Activated T-cell treated with anti-CD3 and anti-CD28 coated beads, Interleukin-2, amount 50 U/mL, for 72 hours (primary cell): ENCODE results near the gene GDNF. TPM values are rescaled to one million over a fixed set of nuclear protein-coding genes. Genes with fewer than 3 reads are reported as not detected.
A peak's percentile ranks its signal among the peaks of the same experiment; 100 is the strongest.
"Not testable (repeated sequence)": the region's sequence is repeated elsewhere in the genome, so short reads cannot be mapped to it uniquely, and the experiment has no call there.

ENCODE experiments used
- ATAC-seq, 2 donors: fragments of 150-1000 bp; cut with Tn5 transposase; replicated peaks in 1 of 2; 2 replicates each; pipeline ENCODE4 v1.10.0; 2021; ENCODE audit warnings: moderate library complexity in 2 of 2, mild to moderate bottlenecking in 1 of 2
- DNase-seq, 2 donors: peaks; one replicate each; pipeline ENCODE4 v3.0.0; 2021 to 2022; ENCODE audit warnings: mixed read lengths in 1 of 2
- H3K27ac Mint-ChIP-seq: one replicate; pipeline ENCODE4 v1.8.0; 2022; ENCODE audit warnings: mild to moderate bottlenecking, moderate library complexity, mixed read lengths
- H3K27me3 Mint-ChIP-seq: one replicate; pipeline ENCODE4 v1.8.0; 2022; ENCODE audit warnings: low read depth, mixed read lengths
- H3K36me3 Mint-ChIP-seq, 2 donors: one replicate each; pipeline ENCODE4 v1.8.0; 2022; ENCODE audit warnings: mixed read lengths in 2 of 2, mild to moderate bottlenecking in 1 of 2; ENCODE audit not compliant: insufficient read depth in 2 of 2
- H3K4me1 Mint-ChIP-seq: one replicate; pipeline ENCODE4 v1.8.0; 2022; ENCODE audit warnings: low read depth, mixed read lengths
- H3K4me3 Mint-ChIP-seq, 2 donors: one replicate each; pipeline ENCODE4 v1.8.0; 2022; ENCODE audit warnings: mild to moderate bottlenecking in 2 of 2, mixed read lengths in 2 of 2, moderate library complexity in 2 of 2
- H3K9me3 Mint-ChIP-seq, 2 donors: one replicate each; pipeline ENCODE4 v1.8.0; 2022; ENCODE audit warnings: mixed read lengths in 2 of 2
- total RNA-seq, 2 donors: library from RNA; stranded (reverse); gene quantifications; one replicate each; pipeline ENCODE4 v1.2.3, GENCODE V29; 2022

The GDNF gene
- not detected for total RNA-seq

GRCh38 chr5:37839407-37840052 is at the start of gene GDNF:
GDNF (minus strand) TSS chr5:37840041; CDS start chr5:37834796, 5,245 bp downstream.
- ATAC-seq (peak; percentile 39 to 47), DNase-seq (peak in 1 of 2 donors; percentile 27)
- peak within 1 kb of the TSS; percentile 72 to 82 for H3K4me3 Mint-ChIP-seq
- peaks cover 80% of the 10 kb centered on the region for H3K27me3 Mint-ChIP-seq
- H3K27ac Mint-ChIP-seq = no peak within 1 kb of the TSS
- peaks cover 37% of the 10 kb centered on the region for H3K4me1 Mint-ChIP-seq
- H3K36me3 Mint-ChIP-seq = peaks cover 0 to 1% of the 10 kb centered on the region in 2 donors
- no peaks in the 10 kb centered on the region for H3K9me3 Mint-ChIP-seq

- no peak overlapping the region for H3K4me3 Mint-ChIP-seq
- H3K27me3 Mint-ChIP-seq = no peaks in the 10 kb centered on the region
- ATAC-seq (no peak), DNase-seq (no peak)
- no peaks in the 10 kb centered on the region for H3K36me3 Mint-ChIP-seq
- no peaks in the 10 kb centered on the region for H3K4me1 Mint-ChIP-seq
- H3K27ac Mint-ChIP-seq = no peak overlapping the region
- H3K9me3 Mint-ChIP-seq = peaks cover 3% of the 10 kb centered on the region in 2 donors
Observed at GRCh38 chr5:37888476-37888875, 48.6 kb upstream of the GDNF start.

GRCh38 chr5:37886242-37886905 is 46.5 kb upstream of the GDNF start:
- Mint-ChIP-seq H3K4me3 (no peak overlapping the region), H3K36me3 (no peaks in the 10 kb centered on the region), H3K4me1 (no peaks in the 10 kb centered on the region), H3K27ac (no peak overlapping the region), H3K27me3 (peaks cover 8% of the 10 kb centered on the region), H3K9me3 (peaks cover 3 to 5% of the 10 kb centered on the region in 2 donors)
- DNase-seq = no peak
- no peak for ATAC-seq

- H3K4me3 Mint-ChIP-seq = no peak overlapping the region
- H3K27ac Mint-ChIP-seq = no peak overlapping the region
- H3K4me1 Mint-ChIP-seq = no peaks in the 10 kb centered on the region
- DNase-seq (no peak), ATAC-seq (no peak)
- H3K9me3 Mint-ChIP-seq = peaks cover 8 to 9% of the 10 kb centered on the region in 2 donors
- H3K27me3 Mint-ChIP-seq = peaks cover 17% of the 10 kb centered on the region
- H3K36me3 Mint-ChIP-seq = no peaks in the 10 kb centered on the region
Observed at GRCh38 chr5:37882636-37883035, 42.8 kb upstream of the GDNF start.

GRCh38 chr5:37881359-37881758 is 41.5 kb upstream of the GDNF start:
- ATAC-seq (no peak), DNase-seq (no peak)
- Mint-ChIP-seq H3K27ac (no peak overlapping the region), H3K4me3 (no peak overlapping the region), H3K9me3 (peaks cover 8 to 9% of the 10 kb centered on the region in 2 donors), H3K4me1 (no peaks in the 10 kb centered on the region), H3K27me3 (peaks cover 17% of the 10 kb centered on the region), H3K36me3 (no peaks in the 10 kb centered on the region)

- H3K27me3 Mint-ChIP-seq = peaks cover 13% of the 10 kb centered on the region
- H3K9me3 Mint-ChIP-seq = peaks cover 4 to 7% of the 10 kb centered on the region in 2 donors
- no peaks in the 10 kb centered on the region for H3K4me1 Mint-ChIP-seq
- no peak overlapping the region for H3K27ac Mint-ChIP-seq
- ATAC-seq (no peak), DNase-seq (no peak)
- H3K4me3 Mint-ChIP-seq = no peak overlapping the region
- no peaks in the 10 kb centered on the region for H3K36me3 Mint-ChIP-seq
Observed at GRCh38 chr5:37876943-37877342, 37.1 kb upstream of the GDNF start.

GRCh38 chr5:37876245-37876644 is 36.4 kb upstream of the GDNF start:
- Mint-ChIP-seq H3K36me3 (no peaks in the 10 kb centered on the region), H3K4me1 (no peaks in the 10 kb centered on the region), H3K27ac (no peak overlapping the region), H3K9me3 (peaks cover 4 to 7% of the 10 kb centered on the region in 2 donors), H3K27me3 (peaks cover 9% of the 10 kb centered on the region), H3K4me3 (no peak overlapping the region)
- DNase-seq (no peak), ATAC-seq (no peak)

- Mint-ChIP-seq H3K27me3 (peaks cover 9% of the 10 kb centered on the region), H3K4me1 (no peaks in the 10 kb centered on the region), H3K36me3 (no peaks in the 10 kb centered on the region), H3K27ac (no peak overlapping the region), H3K4me3 (no peak overlapping the region), H3K9me3 (peaks cover 4 to 7% of the 10 kb centered on the region in 2 donors)
- DNase-seq (no peak), ATAC-seq (peak in 1 of 2 donors; percentile 13)
Observed at GRCh38 chr5:37875051-37875787, 35.4 kb upstream of the GDNF start.

GRCh38 chr5:37873988-37874387 is 34.1 kb upstream of the GDNF start:
- Mint-ChIP-seq H3K9me3 (no peaks in the 10 kb centered on the region), H3K36me3 (no peaks in the 10 kb centered on the region), H3K4me3 (no peak overlapping the region), H3K27me3 (no peaks in the 10 kb centered on the region), H3K4me1 (no peaks in the 10 kb centered on the region), H3K27ac (no peak overlapping the region)
- ATAC-seq = no peak
- DNase-seq = no peak

- H3K27me3 Mint-ChIP-seq = no peaks in the 10 kb centered on the region
- H3K4me3 Mint-ChIP-seq = no peak overlapping the region
- ATAC-seq (no peak), DNase-seq (no peak)
- no peak overlapping the region for H3K27ac Mint-ChIP-seq
- H3K4me1 Mint-ChIP-seq = no peaks in the 10 kb centered on the region
- H3K36me3 Mint-ChIP-seq = no peaks in the 10 kb centered on the region
- H3K9me3 Mint-ChIP-seq = no peaks in the 10 kb centered on the region
Observed at GRCh38 chr5:37871023-37871815, 31.4 kb upstream of the GDNF start.

GRCh38 chr5:37869216-37869615 is 29.4 kb upstream of the GDNF start:
- no peak for DNase-seq
- Mint-ChIP-seq H3K4me1 (no peaks in the 10 kb centered on the region), H3K4me3 (no peak overlapping the region), H3K36me3 (no peaks in the 10 kb centered on the region), H3K27me3 (no peaks in the 10 kb centered on the region), H3K27ac (no peak overlapping the region), H3K9me3 (no peaks in the 10 kb centered on the region)
- no peak for ATAC-seq

- no peaks in the 10 kb centered on the region for H3K4me1 Mint-ChIP-seq
- no peaks in the 10 kb centered on the region for H3K36me3 Mint-ChIP-seq
- DNase-seq = no peak
- no peaks in the 10 kb centered on the region for H3K27me3 Mint-ChIP-seq
- no peaks in the 10 kb centered on the region for H3K9me3 Mint-ChIP-seq
- H3K4me3 Mint-ChIP-seq = no peak overlapping the region
- ATAC-seq = no peak
- no peak overlapping the region for H3K27ac Mint-ChIP-seq
Observed at GRCh38 chr5:37867654-37868053, 27.8 kb upstream of the GDNF start.

- H3K9me3 Mint-ChIP-seq, ATAC-seq, DNase-seq, H3K4me3 Mint-ChIP-seq, H3K36me3 Mint-ChIP-seq, H3K27me3 Mint-ChIP-seq, H3K4me1 Mint-ChIP-seq, H3K27ac Mint-ChIP-seq: not testable (repeated sequence)
Observed at GRCh38 chr5:37862907-37863306, 23.1 kb upstream of the GDNF start.
